ENCODE results near the gene PALM2AKAP2. TPM values are rescaled to one million over a fixed set of nuclear protein-coding genes. Genes with fewer than 3 reads are reported as not detected.

The PALM2AKAP2 gene
- 10 to 100 TPM; 28.4 to 59.9 (median 48.7) TPM for total RNA-seq

- TF ChIP-seq CTCF (IDR thresholded peaks at IDR 0.05; ENCODE audit: low read depth), result no peak
Measured at GRCh38 chr9:109779711-109780452, at the start of gene PALM2AKAP2. Gene PALM2AKAP2 (plus strand): TSS chr9:109780198. CDS start chr9:109780489, 291 bp downstream.

- TF ChIP-seq CTCF (IDR thresholded peaks at IDR 0.05; ENCODE audit: low read depth), result no peak
Measured at GRCh38 chr9:109730228-109730627, 49.8 kb upstream of the PALM2AKAP2 start.

GRCh38 chr9:109733690-109734089 lies 46.3 kb upstream of the PALM2AKAP2 start:
- no peak for TF ChIP-seq CTCF (IDR thresholded peaks at IDR 0.05; ENCODE audit: low read depth)

- TF ChIP-seq CTCF (IDR thresholded peaks at IDR 0.05; ENCODE audit: low read depth), result no peak
Measured at GRCh38 chr9:109734814-109735213, 45.2 kb upstream of the PALM2AKAP2 start.

GRCh38 chr9:109735801-109736200 lies 44.2 kb upstream of the PALM2AKAP2 start:
- no peak for TF ChIP-seq CTCF (IDR thresholded peaks at IDR 0.05; ENCODE audit: low read depth)

GRCh38 chr9:109737295-109737694 lies 42.7 kb upstream of the PALM2AKAP2 start:
- no peak for TF ChIP-seq CTCF (IDR thresholded peaks at IDR 0.05; ENCODE audit: low read depth)

GRCh38 chr9:109739760-109740159 lies 40.2 kb upstream of the PALM2AKAP2 start:
- no peak for TF ChIP-seq CTCF (IDR thresholded peaks at IDR 0.05; ENCODE audit: low read depth)
